GM13976 (cell line): Measurements from ENCODE around the gene NSD1.
A peak's percentile ranks its signal among the peaks of the same experiment; 100 is the strongest.
"Not testable (repeated sequence)": the region's sequence is repeated elsewhere in the genome, so short reads cannot be mapped to it uniquely, and the experiment has no call there.

Source experiments
- DNase-seq: peaks from one replicate; pipeline ENCODE4 v3.0.0; 2012; ENCODE audit warnings: low spot score
- in situ Hi-C: fragments of 300-500 bp; cut with MboI; formaldehyde crosslinking; loops from one replicate; pipeline ENCODE4 v1.12.0; 2022; ENCODE audit warnings: low sequenced_read_pairs, mixed read lengths, inconsistent platforms; ENCODE audit not compliant: unreplicated experiment
- TF ChIP-seq, protein P1 (sequence below): IDR thresholded peaks from 2 replicates; pipeline ENCODE4 v1.5.1; 2012; ENCODE audit warnings: borderline replicate concordance, mild to moderate bottlenecking; ENCODE audit not compliant: insufficient read depth; ENCODE audit errors: extremely low read depth, missing control alignments, control extremely low read depth

The NSD1 gene

DNA sequence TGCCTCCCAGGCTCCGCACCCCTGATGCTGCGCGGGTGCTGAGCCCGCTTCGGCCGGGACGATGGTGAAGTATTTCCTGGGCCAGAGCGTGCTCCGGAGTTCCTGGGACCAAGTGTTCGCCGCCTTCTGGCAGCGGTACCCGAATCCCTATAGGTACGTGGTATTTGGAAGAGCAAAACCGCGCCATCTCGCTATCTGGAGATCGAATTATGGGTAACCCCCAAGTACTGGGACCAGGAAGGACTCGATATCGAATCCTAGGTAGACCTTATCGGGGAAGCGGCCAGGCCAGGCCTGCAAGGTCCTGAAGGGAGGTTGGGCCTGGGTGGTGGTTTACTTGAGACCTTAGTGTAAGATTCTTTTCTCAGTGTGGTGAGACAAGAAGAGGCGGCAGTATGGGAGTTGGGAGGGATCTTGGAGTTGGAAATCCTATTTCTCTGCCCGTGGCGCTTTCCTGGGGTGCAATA, 170.4 kb downstream of the NSD1 start:
- in situ Hi-C loops: no loop called here
- peak; percentile 29 for DNase-seq
- TF ChIP-seq, protein P1, sequence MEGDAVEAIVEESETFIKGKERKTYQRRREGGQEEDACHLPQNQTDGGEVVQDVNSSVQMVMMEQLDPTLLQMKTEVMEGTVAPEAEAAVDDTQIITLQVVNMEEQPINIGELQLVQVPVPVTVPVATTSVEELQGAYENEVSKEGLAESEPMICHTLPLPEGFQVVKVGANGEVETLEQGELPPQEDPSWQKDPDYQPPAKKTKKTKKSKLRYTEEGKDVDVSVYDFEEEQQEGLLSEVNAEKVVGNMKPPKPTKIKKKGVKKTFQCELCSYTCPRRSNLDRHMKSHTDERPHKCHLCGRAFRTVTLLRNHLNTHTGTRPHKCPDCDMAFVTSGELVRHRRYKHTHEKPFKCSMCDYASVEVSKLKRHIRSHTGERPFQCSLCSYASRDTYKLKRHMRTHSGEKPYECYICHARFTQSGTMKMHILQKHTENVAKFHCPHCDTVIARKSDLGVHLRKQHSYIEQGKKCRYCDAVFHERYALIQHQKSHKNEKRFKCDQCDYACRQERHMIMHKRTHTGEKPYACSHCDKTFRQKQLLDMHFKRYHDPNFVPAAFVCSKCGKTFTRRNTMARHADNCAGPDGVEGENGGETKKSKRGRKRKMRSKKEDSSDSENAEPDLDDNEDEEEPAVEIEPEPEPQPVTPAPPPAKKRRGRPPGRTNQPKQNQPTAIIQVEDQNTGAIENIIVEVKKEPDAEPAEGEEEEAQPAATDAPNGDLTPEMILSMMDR: no peak

GRCh38 chr5:177304392-177305119, 171.0 kb downstream of the NSD1 start:
- TF ChIP-seq, protein P1: no peak
- in situ Hi-C loops: no loop called here
- DNase-seq: peak; percentile 43

DNA sequence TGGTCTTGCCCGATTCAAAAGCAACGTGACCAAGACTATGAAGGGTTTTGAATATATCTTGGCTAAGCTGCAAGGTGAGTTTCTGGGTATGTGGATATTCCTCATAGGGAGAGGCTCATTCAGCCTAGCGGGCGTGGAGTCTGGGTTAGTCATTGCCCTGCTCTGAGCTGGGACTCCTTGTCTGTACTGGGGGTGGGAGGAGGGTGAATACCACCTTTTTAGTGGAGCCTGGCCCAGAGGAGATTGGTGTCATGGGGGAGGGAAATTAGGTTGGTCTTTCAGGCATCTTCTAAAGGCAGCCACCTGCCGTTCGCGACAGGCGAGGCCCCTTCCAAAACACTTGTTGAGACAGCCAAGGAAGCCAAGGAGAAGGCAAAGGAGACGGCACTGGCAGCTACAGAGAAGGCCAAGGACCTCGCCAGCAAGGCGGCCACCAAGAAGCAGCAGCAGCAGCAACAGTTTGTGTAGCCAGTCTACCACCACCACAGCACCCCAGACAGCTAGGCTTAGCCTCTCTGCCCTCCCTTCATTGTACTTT, 172.6 kb downstream of the NSD1 start:
- in situ Hi-C loops: not testable (repeated sequence)
- peak; percentile 5 for DNase-seq

- peak; percentile 23 for DNase-seq
- in situ Hi-C loops: no loop called here
- TF ChIP-seq, protein P1: no peak
Observed at GRCh38 chr5:177306674-177307543, 173.3 kb downstream of the NSD1 start.

DNA sequence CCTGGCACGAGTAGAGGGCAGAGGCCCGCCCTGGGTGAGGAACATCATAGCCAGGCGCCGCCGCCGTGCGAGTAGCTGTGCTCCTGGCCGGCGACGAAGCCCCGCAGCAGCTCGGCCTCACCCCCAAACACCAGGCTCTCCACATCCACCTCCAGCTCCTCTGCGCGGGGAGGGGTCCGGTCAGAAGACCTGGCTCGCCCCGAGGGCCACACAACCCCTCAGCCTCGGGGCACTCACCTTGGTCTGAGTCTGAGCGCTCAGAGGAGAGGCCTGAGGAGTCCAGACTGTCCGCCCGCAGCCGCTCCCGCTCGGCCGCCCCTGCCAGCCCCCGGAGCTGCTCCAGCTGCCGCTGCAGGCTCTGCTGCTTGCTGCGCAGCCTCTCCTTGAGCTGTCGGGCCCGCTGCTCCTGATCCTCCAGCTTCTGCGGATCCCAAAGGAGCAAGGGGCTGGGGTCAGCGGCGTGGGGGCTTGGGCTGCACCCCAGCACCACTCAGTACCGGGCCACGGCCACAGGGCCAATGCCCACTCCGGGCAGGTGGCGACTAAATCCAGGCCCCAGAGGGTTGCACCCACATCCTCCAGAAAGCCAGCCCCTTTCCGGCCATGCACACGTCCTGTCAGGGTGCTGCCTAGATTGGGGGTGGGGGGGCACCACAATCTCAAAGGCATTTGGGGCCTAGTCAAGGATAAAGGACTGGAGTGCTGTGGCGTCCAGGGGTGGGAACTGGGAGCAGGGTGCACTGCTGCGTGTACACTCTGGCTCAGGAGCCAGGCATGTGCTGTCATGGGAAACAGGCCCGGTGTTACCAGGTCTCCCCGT, 174.2 kb downstream of the NSD1 start:
- TF ChIP-seq, protein P1: no peak
- no peak for DNase-seq
- in situ Hi-C loops: no loop called here

DNA sequence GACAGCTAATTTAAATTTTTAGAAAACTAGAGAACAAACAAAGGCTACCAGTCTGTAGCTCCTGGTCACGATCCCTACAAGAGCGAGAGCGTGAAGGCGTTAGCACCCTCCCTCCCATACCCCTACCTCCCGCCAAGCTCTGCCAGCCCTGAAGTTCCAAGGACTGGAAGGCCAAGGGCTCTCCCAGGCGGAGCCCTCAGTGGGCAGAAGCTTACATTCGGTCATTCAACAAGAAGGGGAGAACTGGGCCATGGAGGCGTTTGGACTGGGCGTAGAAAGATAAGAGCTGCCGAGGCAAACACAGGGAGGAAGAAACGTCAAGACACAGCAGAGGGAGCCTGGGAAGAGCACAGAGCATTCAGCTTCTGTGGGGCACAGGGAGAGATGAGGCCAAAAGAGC, 175.2 kb downstream of the NSD1 start:
- TF ChIP-seq, protein P1: no peak
- no peak for DNase-seq
- in situ Hi-C loops: no loop called here
